ENCODE results near the gene FAM171A1.

DNA sequence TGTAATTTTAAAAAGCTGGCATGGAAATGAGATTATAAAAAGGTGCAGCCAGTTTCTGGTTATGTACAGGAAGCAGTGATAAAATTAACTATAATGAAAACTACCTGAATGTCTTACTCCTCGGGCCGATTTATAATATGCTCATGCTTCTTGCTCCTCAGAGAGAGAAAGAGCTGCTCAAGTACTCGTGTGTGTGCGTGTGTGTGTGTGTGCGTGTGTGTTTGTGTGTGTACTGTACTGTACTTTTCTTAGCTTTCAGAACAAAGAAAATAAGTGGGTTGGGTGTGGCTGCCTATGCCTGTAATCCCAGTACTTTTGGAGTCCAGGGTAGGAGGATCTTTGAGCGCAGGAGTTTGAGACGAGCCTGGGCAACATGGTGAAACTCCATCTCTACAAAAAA is 106.0 kb downstream of the FAM171A1 start:
- TF ChIP-seq, protein P1, sequence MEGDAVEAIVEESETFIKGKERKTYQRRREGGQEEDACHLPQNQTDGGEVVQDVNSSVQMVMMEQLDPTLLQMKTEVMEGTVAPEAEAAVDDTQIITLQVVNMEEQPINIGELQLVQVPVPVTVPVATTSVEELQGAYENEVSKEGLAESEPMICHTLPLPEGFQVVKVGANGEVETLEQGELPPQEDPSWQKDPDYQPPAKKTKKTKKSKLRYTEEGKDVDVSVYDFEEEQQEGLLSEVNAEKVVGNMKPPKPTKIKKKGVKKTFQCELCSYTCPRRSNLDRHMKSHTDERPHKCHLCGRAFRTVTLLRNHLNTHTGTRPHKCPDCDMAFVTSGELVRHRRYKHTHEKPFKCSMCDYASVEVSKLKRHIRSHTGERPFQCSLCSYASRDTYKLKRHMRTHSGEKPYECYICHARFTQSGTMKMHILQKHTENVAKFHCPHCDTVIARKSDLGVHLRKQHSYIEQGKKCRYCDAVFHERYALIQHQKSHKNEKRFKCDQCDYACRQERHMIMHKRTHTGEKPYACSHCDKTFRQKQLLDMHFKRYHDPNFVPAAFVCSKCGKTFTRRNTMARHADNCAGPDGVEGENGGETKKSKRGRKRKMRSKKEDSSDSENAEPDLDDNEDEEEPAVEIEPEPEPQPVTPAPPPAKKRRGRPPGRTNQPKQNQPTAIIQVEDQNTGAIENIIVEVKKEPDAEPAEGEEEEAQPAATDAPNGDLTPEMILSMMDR (optimal IDR thresholded peaks at IDR 0.05 in 1 of 3, IDR thresholded peaks at IDR 0.05 in 1 of 3, conservative IDR thresholded peaks at IDR 0.05 in 1 of 3; ENCODE audit: extremely low read depth in 1 of 3, insufficient read depth in 2 of 3, low read length in 3 of 3), result no peak
- TF ChIP-seq EZH2 (IDR thresholded peaks at IDR 0.05; ENCODE audit: low read length), result no peak
